Stomach (tissue), 9 donors: ENCODE data around the gene NEDD4L. TPM values are rescaled to one million over a fixed set of nuclear protein-coding genes. Genes with fewer than 3 reads are reported as not detected.

Experiments
- DNase-seq, 2 donors: peaks; one replicate each; pipeline versions ENCODE4 v3.0.0 to v3.0.0-alpha.2; 2013 to 2019
- H3K27ac ChIP-seq, 5 donors: fragments of 200-600 bp in 4 of 5; sonication (generic) in 4 of 5; one replicate each; pipeline ENCODE4 v1.5.1; 2013 to 2019; ENCODE audit warnings: mild to moderate bottlenecking in 1 of 5, moderate library complexity in 1 of 5
- H3K27me3 ChIP-seq, 3 donors: fragments of 200-600 bp; sonication (generic); one replicate each; pipeline ENCODE4 v1.5.1; 2017 to 2019; ENCODE audit warnings: mixed run types in 1 of 3
- H3K36me3 ChIP-seq, 4 donors: fragments of 200-600 bp; sonication (generic); 1 replicate in 3 of 4; 2 replicates in 1 of 4; pipeline ENCODE4 v1.5.1; 2016 to 2019
- H3K4me1 ChIP-seq, 4 donors: fragments of 200-600 bp; sonication (generic); one replicate each; pipeline ENCODE4 v1.5.1; 2016 to 2019
- H3K4me3 ChIP-seq, 4 donors: fragments of 200-600 bp; sonication (generic) in 3 of 4; one replicate each; pipeline ENCODE4 v1.5.1; 2016 to 2019; ENCODE audit warnings: mild to moderate bottlenecking in 1 of 4
- H3K9me3 ChIP-seq, 4 donors: fragments of 200-600 bp; sonication (generic); one replicate each; pipeline ENCODE4 v1.5.1; 2016 to 2019
- EP300 ChIP-seq: sonication (generic); formaldehyde crosslinking; IDR thresholded peaks from one replicate; pipeline ENCODE4 v1.6.1; 2017; ENCODE audit warnings: antibody characterized with exemption
- POLR2A ChIP-seq, 4 donors: fragments of 450-650 bp; IDR thresholded peaks; one replicate each; pipeline ENCODE4 v1.6.1; 2016; ENCODE audit warnings: antibody characterized with exemption in 4 of 4, control low read depth in 2 of 4, mild to moderate bottlenecking in 1 of 4, moderate library complexity in 1 of 4
- POLR2AphosphoS5 ChIP-seq, 3 donors: sonication (generic); formaldehyde crosslinking; IDR thresholded peaks; one replicate each; pipeline ENCODE4 v1.6.1; 2016; ENCODE audit warnings: antibody characterized with exemption in 3 of 3
- WGBS, 5 donors: extraction: QIAGEN DNeasy Blood & Tissue Kit in 3 of 5; methylation state at CpG; one replicate each; pipeline versions ENCODE4 v1.1.5 to v1.1.7; 2013 to 2018; 5-methylcytosine and 5-hydroxymethylcytosine counted together
- intact Hi-C: fragments of 100-400 bp; cut with DNase I; formaldehyde crosslinking; loops from one replicate; pipeline ENCODE4 v1.15.1; 2023; ENCODE audit warnings: low total_unique reads
- polyA plus RNA-seq, 3 donors: library from polyadenylated mRNA; stranded (reverse); fragments of 200-250 nt; gene quantifications; one replicate each; pipeline ENCODE4 v1.2.3, GENCODE V29; 2013
- total RNA-seq, 5 donors: library from RNA; depleted of rRNA; stranded (reverse); fragments of >200 nt; gene quantifications; one replicate each; pipeline versions ENCODE4 v1.1.0 to v1.2.3, GENCODE V29; 2014 to 2016
- TF ChIP-seq, protein P1 (sequence below), 7 experiments: fragments of 450-650 bp in 4 of 7; fragments of 200-600 bp in 3 of 7; sonication (generic) in 3 of 7; IDR thresholded peaks; one replicate each; pipeline ENCODE4 v1.5.1; 2016 to 2019; ENCODE audit warnings: antibody characterized with exemption in 7 of 7, control low read depth in 2 of 7, mild to moderate bottlenecking in 1 of 7
- donor health status: healthy with polysubstance abuse.
- donor health status: Bipolar disorder and iron deficiency.
- donor health status: healthy.

The NEDD4L gene
- total and polyA plus RNA-seq, 8 donors = 46.1 to 315 (median 129) TPM

DNA sequence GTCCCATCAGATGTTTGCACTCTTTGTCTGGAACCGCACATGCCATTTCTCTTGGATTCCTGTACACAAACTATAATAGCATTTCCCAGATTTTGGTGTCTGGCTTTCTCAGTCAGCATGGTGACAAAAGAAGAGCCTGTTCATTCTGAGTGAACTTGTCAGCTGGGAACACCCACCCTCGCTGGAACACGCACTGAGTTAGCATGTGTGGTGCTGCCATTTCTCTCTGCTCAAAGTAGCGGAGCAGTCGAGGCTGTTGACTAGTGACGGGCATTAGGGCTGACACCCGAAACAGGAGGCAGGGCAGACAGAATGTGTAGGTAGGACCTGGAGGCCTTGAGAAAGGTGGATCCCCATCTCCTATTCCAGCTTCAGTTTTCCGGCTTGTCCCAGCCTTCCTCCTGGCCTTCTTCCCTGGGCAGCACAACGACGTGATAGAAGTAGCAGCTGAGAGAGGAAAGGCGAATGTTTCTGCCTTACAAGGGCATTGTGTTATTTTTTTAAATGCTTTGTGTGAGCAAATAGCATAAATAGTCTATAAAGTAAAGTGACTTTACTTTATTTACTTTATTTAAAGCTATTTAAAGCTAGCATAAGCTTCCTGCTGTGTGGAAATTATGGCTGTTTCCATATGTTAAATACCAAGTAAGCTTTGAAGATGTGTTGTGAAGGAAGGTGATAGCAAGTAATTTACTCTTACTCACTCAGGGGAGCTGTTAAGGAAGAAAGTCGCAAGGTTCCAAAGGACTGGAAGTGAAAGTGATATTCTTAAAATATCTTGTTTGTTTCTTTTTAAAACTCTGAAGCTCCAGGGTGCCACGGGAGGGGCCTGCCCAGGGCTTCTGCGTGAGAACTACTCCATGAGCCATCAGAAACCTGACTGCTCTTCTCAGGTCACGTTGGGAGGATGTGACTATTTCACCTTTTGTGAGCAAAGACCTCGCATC lies 272.6 kb downstream of the NEDD4L start:
- Histone ChIP-seq H3K27me3 (no peaks in the 10 kb centered on the region), H3K4me3 (no peak overlapping the region), H3K9me3 (no peaks in the 10 kb centered on the region), H3K4me1 (peaks cover 40 to 73% (median 47%) of the 10 kb centered on the region in 4 donors), H3K27ac (peak overlapping the region; percentile 2 to 78 (median 65)), H3K36me3 (peaks cover 0 to 8% (median 1%) of the 10 kb centered on the region in 4 donors)
- WGBS, 5 donors = 62 to 74% (median 64%) methylated on average over 14 to 16 of the region's 16 CpGs
- intact Hi-C loops = no loop called here
- TF ChIP-seq, protein P1, sequence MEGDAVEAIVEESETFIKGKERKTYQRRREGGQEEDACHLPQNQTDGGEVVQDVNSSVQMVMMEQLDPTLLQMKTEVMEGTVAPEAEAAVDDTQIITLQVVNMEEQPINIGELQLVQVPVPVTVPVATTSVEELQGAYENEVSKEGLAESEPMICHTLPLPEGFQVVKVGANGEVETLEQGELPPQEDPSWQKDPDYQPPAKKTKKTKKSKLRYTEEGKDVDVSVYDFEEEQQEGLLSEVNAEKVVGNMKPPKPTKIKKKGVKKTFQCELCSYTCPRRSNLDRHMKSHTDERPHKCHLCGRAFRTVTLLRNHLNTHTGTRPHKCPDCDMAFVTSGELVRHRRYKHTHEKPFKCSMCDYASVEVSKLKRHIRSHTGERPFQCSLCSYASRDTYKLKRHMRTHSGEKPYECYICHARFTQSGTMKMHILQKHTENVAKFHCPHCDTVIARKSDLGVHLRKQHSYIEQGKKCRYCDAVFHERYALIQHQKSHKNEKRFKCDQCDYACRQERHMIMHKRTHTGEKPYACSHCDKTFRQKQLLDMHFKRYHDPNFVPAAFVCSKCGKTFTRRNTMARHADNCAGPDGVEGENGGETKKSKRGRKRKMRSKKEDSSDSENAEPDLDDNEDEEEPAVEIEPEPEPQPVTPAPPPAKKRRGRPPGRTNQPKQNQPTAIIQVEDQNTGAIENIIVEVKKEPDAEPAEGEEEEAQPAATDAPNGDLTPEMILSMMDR (IDR thresholded peaks at IDR 0.05) = no peak
- no peak for TF ChIP-seq POLR2A (IDR thresholded peaks at IDR 0.05)
- TF ChIP-seq POLR2AphosphoS5 (IDR thresholded peaks at IDR 0.05) = no peak
- no peak for TF ChIP-seq EP300
- no peak for DNase-seq

DNA sequence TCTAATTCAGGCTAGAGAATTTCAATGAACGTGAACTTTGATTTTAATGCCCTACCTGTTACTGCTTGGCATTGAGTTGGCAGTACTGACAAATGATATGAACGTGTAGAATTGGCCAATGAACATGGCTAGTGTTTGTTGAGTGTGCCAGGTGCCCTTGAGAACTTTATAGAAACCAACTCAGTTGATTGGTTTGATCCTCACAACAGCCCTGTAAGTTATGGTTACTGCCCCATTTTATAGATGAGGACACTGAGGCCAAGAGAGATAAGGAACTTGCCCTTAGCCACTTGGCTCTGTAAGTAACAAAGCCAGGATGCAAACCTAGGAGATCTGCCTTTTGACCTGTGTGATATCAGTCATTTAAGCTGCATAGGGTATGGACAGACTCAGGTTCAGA lies 275.7 kb downstream of the NEDD4L start:
- H3K9me3 ChIP-seq = no peaks in the 10 kb centered on the region
- 30 to 65% (median 34%) methylated on average over 2 of the region's 2 CpGs for WGBS, 5 donors
- intact Hi-C loops = loop anchor here (10.0 kb wide), 1 partner anchor 135 kb away; no protein-coding TSS in a partner anchor
- H3K4me1 ChIP-seq = peaks cover 26 to 54% (median 36%) of the 10 kb centered on the region in 4 donors
- H3K27me3 ChIP-seq = no peaks in the 10 kb centered on the region
- TF ChIP-seq POLR2AphosphoS5 (IDR thresholded peaks at IDR 0.05) = no peak
- TF ChIP-seq, protein P1 (IDR thresholded peaks at IDR 0.05) = no peak
- TF ChIP-seq POLR2A (IDR thresholded peaks at IDR 0.05) = no peak
- no peak for TF ChIP-seq EP300
- peaks cover 6 to 24% (median 16%) of the 10 kb centered on the region in 4 donors for H3K36me3 ChIP-seq
- DNase-seq = no peak
- no peak overlapping the region for H3K4me3 ChIP-seq
- H3K27ac ChIP-seq = peak overlapping the region in 3 of 5 donors; percentile 31 to 78 (median 73)

DNA sequence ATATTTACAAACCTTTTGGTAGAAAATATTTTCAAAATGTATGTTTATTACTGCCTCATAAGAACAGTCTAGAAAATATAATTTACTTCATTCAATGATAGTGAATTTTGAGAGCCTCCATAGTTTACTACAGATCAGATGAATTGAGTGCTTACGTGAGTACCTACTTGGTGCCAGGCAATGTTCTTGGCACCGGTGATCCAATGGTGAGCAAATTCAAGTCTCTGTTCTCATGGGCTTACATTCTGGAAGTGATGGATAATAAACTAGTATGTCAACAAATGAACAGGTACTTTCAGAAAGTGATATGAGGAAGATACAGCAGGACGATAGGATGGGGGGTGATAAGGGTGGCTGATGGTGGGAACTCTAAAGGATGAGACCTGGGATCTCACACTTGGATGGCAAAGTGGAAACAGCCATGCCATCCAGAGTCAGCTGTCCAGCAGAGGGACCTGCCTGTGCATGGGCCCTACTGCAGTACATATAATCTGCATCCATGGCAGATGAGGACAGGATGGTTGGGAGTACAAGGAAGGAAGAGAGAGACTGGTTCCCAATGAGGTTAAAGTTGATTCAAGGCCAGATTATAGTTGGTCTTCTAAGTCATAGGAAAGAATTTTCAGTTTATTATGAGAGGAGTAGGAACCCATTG lies 277.0 kb downstream of the NEDD4L start:
- Histone ChIP-seq H3K27ac (peak overlapping the region; percentile 42 to 78 (median 50)), H3K4me3 (no peak overlapping the region), H3K4me1 (peaks cover 14 to 41% (median 23%) of the 10 kb centered on the region in 4 donors), H3K9me3 (no peaks in the 10 kb centered on the region), H3K27me3 (no peaks in the 10 kb centered on the region), H3K36me3 (peaks cover 6 to 38% (median 24%) of the 10 kb centered on the region in 4 donors)
- intact Hi-C loops = loop anchor here (10.0 kb wide), 1 partner anchor 136 kb away; no protein-coding TSS in a partner anchor
- 59 to 85% (median 71%) methylated on average over 3 of the region's 3 CpGs for WGBS, 5 donors
- TF ChIP-seq, protein P1 (IDR thresholded peaks at IDR 0.05) = no peak
- TF ChIP-seq POLR2AphosphoS5 (IDR thresholded peaks at IDR 0.05) (no peak), EP300 (no peak), POLR2A (IDR thresholded peaks at IDR 0.05) (no peak)
- no peak for DNase-seq

DNA sequence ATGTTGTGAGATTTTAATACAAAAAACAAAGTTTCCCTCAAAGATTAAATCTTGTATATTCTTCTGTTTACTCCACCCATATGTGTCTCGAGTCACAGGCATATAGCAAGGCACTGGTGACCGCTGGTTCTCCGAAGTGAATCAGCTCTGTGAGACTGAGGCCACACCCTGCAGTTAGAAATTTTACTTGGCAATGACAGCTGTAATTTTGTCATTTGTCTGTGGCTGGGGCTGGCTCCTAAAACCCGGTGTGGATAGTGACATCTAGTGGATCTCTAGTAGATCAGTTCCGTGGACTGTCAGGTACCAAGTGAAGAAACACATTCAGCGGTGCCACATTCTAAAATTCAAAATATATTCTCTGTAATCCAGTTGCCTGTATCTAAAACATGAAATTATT lies 278.0 kb downstream of the NEDD4L start:
- Histone ChIP-seq H3K27me3 (no peaks in the 10 kb centered on the region), H3K9me3 (no peaks in the 10 kb centered on the region), H3K4me3 (no peak overlapping the region), H3K27ac (peak overlapping the region in 4 of 5 donors; percentile 42 to 78 (median 59)), H3K4me1 (peaks cover 9 to 32% (median 16%) of the 10 kb centered on the region in 4 donors), H3K36me3 (peaks cover 5 to 47% (median 24%) of the 10 kb centered on the region in 4 donors)
- intact Hi-C loops = loop anchor here (10.0 kb wide), 1 partner anchor 137 kb away; no protein-coding TSS in a partner anchor
- DNase-seq = peak; percentile 67 to 90
- WGBS, 5 donors = 8 to 27% (median 10%) methylated on average over 6 of the region's 6 CpGs
- TF ChIP-seq, protein P1 (IDR thresholded peaks at IDR 0.05) = peak in 3 of 7 experiments; percentile 23 to 49 (median 48)
- TF ChIP-seq POLR2AphosphoS5 (IDR thresholded peaks at IDR 0.05) (peak in 2 of 3 donors; percentile 50 to 80), POLR2A (IDR thresholded peaks at IDR 0.05) (no peak), EP300 (no peak)
